ENCODE results near the gene UNC93B1.
"Not testable (repeated sequence)": the region's sequence is repeated elsewhere in the genome, so short reads cannot be mapped to it uniquely, and the experiment has no call there.

Gene UNC93B1

GRCh38 chr11:67994387-67994786 is 9.5 kb downstream of the UNC93B1 start:
- not testable (repeated sequence) for DNase-seq (ENCODE audit: low read depth in 1 of 2, low spot score in 1 of 2)

- peak in 1 of 2 donors; percentile 32 for DNase-seq (ENCODE audit: low read depth in 1 of 2, low spot score in 1 of 2)
Measured at GRCh38 chr11:67993821-67994220, 10.1 kb downstream of the UNC93B1 start.

- not testable (repeated sequence) for DNase-seq (ENCODE audit: low read depth in 1 of 2, low spot score in 1 of 2)
Measured at GRCh38 chr11:67991347-67992121, 12.4 kb downstream of the UNC93B1 start.

DNA sequence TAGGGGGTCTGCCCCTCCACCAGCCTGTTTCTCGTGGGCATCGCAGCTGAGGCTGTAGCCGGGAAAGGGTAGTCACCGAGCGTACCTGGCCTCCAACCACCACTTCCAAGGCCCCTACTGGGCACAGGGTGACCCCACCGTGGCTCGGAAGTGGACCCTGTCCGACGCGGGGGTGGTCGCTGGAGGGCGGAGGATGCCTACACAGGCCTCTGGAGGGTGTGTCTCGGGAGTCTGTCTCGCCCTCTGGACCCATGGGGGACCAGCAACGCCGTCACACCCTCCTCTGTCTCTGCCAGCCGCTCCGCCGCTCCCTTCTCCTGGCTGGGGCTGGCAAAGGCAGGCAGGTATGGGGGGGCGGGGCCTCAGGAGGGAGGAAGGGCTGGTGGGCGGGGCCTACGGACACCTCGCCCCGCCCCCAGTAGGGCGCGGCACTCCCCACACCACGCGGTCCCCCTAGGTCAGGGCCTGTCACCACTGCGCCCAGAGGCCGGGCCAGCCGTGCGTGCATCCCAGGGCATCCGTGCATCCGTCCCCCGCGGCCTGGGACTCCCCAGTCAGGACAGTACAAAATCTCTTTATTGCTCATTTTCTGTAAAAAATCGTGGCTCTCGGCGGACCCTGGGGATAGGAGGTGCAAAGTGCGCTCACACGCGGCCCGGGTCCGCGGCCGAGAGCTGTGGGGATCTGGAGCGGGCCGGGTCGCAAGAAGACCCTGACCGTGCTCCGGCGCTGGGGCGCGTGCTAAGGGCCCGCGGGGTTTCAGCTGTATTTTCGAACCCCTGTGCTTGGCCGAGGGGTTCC is 13.2 kb downstream of the UNC93B1 start:
- not testable (repeated sequence) for DNase-seq (ENCODE audit: low read depth in 1 of 2, low spot score in 1 of 2)

DNA sequence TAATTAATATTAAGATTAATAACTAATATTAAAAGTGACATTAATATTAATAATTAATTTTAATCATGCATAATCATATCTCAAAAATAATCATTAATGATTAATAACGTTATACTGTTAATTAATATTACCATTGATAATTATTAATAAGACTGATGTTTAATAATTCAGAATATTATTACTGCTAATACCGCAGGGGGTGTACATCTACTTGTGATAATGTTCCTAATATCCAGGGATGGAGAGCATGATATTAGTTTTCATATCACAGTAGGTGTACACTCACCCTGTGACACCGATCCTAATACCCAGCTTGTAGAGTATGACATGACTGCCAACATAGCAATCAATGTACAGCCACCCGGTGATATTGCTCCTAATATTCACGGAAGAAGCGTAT is 18.6 kb downstream of the UNC93B1 start:
- not testable (repeated sequence) for DNase-seq (ENCODE audit: low read depth in 1 of 2, low spot score in 1 of 2)

DNA sequence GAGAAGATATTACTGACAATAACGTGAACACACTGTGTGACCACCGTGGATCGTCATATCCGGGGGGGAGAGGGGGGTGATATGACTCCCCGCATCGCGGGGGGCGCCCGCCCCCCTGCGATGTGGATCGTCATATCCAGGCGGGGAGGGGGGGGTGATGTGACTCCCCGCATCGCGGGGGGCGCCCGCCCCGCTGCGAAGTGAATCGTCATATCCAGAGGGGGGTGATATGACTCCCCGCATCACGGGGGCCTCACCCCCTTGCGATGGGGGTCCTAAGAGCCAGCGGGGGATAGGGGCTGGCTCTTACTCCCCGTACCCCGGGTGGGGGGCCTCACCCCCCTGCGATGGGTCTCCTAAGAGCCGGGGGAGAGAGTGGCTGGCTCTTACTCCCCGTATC is 19.9 kb downstream of the UNC93B1 start:
- no peak for DNase-seq (ENCODE audit: low read depth in 1 of 2, low spot score in 1 of 2)

DNA sequence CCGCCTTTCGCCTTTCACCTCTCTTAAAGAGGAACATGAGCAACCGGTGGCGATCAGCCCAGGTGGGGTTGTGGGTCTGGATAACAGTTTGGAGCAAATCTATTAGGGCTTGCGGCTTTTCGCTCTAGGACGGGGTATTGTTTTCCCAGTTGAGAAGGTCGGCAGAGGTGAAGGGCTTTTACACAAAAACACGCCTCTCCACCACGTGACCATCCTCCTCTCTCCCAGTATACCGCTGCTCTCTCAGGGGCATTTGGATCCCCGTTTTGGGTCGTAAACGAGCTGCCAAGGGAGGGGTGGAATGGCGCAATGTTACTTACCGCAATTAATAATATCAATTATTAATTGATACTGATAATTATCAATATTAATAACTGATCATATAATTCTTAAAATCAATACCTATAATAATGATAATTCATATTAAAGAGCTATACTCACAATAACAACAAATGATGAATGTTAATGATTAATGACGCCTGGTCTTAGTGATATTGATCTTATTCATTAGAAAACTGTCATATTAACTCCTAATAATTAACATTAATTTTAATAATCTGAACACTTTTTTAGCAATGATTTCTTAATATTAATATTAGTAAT is 21.5 kb downstream of the UNC93B1 start:
- not testable (repeated sequence) for DNase-seq (ENCODE audit: low read depth in 1 of 2, low spot score in 1 of 2)

- not testable (repeated sequence) for DNase-seq (ENCODE audit: low read depth in 1 of 2, low spot score in 1 of 2)
Measured at GRCh38 chr11:67981226-67981625, 22.7 kb downstream of the UNC93B1 start.

DNA sequence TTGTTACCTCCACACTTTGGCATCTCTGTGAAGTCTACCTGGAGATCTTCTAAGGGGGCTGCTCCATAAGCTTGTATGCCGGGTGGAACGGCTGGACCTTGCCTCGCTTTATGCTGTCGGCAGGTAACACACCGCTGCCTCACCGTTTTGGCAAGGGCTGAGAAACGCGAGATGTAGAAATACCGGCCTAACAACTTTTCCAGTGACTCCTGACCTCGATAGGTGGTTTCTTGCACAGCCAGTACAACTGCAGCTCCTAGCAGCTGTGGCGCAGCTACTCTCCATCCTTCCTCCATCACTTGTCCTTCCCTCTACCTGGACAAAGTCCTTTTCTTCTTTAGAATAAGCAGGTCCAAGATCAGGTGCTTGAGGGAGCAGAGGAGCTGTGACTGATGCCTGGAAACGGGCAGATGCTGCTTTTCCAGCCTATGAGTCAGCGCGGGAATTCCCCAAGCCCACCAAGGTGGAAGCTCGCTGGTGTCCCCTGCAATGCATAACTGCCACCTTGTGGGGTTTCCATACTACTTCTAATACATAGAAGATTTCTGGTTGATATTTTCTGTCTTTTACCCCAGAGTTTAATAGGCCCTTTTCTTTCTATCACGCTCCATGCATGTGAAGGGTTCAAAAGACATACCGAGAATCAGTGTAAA is 25.0 kb downstream of the UNC93B1 start:
- DNase-seq (ENCODE audit: low read depth in 1 of 2, low spot score in 1 of 2) = not testable (repeated sequence)

DNA sequence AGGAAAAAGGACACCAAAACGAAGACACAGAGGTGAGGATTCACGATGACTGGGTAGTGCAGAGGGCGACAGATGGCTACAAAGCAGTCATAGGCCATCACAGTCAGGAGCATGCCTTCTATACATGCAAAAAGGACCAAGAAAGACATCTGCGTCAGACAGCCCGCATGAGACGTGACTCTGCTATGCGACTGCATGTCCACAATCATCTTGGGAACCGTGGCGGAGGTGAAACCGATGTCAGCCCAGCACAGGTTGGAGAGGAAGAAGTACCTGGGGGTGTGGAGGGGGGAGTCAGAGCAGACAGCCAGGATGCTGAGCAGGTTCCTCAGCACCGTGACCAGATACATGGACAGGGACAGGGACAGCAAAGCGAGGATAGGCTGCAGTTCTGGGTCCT is 29.2 kb downstream of the UNC93B1 start:
- not testable (repeated sequence) for DNase-seq (ENCODE audit: low read depth in 1 of 2, low spot score in 1 of 2)

DNA sequence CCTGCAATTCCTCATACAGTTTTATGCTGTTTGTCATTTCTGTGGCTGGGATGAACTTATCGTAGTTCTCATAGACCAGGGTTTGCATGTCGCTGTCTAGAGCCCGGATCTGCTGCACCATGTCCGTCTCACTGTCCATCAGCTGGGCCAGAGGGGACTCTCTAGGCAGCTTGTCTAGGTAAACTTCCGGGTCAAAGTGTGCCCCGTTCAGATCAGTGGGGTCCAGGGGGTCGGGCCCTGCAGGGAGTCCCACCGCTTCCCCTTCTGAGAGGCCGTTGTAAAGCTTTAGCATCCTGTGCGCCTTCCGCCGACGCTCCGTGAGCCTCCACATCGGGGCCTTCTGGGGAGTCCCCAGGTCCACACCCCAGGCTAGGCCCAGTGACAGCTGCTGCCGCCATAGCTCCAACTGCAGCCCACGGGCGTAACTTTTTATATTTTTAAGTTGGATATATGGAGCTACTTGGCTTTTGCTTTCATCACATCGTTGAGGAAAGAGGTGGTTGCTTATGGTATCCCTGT is 38.0 kb downstream of the UNC93B1 start:
- not testable (repeated sequence) for DNase-seq (ENCODE audit: low read depth in 1 of 2, low spot score in 1 of 2)

GRCh38 chr11:67964746-67965145 is 39.2 kb downstream of the UNC93B1 start:
- DNase-seq (ENCODE audit: low read depth in 1 of 2, low spot score in 1 of 2) = not testable (repeated sequence)

DNA sequence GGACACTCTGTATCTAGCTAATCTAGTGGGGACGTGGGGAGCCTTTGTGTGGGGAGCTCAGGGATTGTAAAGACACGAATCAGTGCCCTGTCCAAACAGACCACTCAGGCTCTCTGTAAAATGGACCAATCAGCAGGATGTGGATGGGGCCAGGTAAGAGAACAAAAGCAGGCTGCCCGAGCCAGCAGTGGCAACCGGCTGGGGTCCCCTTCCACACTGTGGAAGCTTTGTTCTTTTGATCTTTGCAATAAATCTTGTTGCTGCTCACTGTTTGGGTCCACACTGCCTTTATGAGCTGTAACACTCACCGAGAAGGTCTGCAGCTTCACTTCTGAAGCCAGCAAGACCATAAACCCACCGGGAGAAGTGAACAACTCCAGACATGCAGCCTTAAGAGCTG is 40.0 kb downstream of the UNC93B1 start:
- DNase-seq (ENCODE audit: low read depth in 1 of 2, low spot score in 1 of 2) = not testable (repeated sequence)

GRCh38 chr11:67963217-67963616 is 40.7 kb downstream of the UNC93B1 start:
- not testable (repeated sequence) for DNase-seq (ENCODE audit: low read depth in 1 of 2, low spot score in 1 of 2)

DNA sequence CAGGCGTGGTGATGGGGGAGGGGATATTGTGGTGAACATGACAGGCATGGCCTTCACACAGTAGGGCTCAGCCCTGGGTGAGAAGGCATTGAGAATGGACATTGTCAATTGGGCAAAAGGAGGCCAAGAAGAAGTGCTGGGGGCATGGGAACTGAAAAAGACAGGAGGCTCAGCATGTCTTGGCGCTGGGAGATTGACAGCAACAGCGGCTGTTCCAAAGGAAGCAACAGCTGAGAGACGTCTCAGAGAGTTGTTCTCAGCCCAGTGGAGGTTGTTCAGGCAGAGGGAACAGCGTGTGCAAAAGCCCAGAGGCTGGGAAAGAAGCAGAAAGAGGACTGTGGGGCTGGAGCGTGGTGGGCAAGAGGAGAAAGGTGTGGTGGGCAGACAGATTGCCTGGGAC is 47.7 kb downstream of the UNC93B1 start:
- not testable (repeated sequence) for DNase-seq (ENCODE audit: low read depth in 1 of 2, low spot score in 1 of 2)

DNA sequence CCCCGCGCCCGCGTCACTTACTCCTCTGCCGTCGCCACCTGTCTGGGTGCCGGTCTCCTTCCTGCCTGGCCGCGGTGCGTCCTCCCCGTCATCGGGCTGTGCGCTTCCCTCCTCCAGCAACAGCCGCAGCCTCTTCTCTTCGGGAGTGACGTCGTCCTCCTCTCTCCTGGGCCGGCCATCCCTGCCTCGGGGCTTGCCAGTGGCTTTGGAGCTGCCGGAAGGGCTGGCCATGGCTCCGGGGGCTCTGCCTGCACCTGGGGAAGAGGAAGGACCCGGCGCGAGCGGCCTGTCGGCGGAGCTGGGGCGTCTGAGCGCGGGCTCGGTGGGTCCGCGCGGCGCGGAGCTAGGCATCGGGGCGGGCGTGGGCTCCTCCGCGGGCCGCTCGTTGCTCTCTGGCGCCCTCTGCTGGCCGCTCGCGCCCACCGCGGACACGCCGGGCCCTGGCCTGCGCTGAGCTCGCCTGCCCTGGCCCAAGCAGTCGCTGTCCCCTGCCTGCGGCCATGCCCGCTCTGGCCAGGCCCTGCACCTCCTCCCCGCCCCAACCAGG is 48.4 kb downstream of the UNC93B1 start:
- peak; percentile 67 to 72 for DNase-seq (ENCODE audit: low read depth in 1 of 2, low spot score in 1 of 2)

DNA sequence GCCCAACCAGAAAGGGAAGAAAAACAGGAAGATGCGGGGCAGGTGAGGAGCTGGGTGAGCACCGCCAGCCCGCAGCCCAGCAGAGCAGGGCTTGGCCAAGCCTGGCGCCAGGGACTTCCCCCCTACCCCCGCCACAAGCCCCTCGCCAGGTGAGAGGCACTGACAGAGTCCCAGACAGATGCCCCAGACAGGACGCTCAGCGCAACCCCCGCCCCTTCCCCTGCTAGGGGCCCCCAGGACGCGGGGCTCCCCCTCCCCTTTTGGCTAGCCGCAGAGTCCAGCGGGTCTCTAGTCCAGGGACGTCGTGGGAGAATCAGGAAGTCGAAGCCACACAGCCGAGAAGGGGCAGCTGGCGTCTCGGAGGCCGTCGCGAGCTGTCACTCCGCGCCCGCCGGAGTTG is 48.9 kb downstream of the UNC93B1 start:
- not testable (repeated sequence) for DNase-seq (ENCODE audit: low read depth in 1 of 2, low spot score in 1 of 2)

DNA sequence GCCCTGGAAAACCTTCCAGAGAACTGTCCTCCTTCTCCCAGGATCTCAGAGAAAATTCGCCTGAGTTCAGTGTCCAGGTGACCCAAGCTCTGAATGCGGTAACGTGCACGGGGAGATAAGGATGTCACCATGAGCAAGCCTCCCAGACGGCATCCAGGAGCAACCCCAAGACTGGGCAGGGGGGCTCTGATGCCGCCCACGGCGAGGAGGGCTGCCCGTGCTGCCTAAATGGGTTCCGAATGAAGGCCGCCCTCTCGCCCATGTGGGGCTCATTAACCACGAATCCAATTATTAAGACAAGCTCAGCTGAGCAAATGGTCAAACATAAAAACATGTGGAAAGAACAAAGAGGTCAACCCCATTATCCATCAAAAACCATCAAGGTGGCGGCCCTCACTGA is 49.6 kb downstream of the UNC93B1 start:
- DNase-seq (ENCODE audit: low read depth in 1 of 2, low spot score in 1 of 2) = not testable (repeated sequence)

DNA sequence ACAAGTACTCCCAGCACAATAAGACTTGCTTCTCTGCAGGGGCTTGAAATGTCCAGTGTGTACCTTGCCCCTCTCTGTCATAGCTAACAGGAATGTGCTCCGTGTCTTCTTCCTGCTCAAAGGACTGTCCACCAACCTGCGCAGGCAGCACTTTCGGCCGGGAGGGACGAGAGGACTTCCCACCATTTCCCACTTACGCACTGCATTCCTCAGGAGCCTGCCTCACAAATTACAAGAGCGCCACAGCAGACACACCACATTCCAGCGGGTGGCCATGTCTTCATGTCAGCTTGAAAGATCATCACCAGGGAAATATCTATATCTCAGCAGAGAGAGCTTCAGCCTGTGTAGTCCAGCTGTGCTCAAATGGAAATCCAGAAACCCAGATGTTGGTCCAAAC is 53.2 kb downstream of the UNC93B1 start:
- DNase-seq (ENCODE audit: low read depth in 1 of 2, low spot score in 1 of 2) = not testable (repeated sequence)

DNA sequence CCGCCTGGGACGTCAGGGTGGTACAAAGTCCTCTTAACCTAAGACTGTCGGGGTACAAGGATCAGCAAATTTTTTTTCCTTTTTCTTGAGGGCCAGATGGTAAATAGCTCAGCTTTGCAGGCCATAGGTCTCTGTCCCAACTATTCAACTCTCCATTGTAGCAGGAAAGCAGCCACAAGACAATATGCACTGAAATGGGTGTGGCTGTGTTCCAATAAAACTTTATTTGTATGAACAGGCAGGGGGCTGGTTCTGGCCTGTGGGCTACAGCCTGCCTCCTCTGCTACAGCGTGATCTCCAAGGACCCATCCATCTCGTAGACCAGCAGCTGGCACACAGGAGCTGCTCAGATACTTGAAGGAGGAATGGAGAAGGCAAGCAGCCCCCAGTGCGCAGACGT is 56.1 kb downstream of the UNC93B1 start:
- DNase-seq (ENCODE audit: low read depth in 1 of 2, low spot score in 1 of 2) = not testable (repeated sequence)

DNA sequence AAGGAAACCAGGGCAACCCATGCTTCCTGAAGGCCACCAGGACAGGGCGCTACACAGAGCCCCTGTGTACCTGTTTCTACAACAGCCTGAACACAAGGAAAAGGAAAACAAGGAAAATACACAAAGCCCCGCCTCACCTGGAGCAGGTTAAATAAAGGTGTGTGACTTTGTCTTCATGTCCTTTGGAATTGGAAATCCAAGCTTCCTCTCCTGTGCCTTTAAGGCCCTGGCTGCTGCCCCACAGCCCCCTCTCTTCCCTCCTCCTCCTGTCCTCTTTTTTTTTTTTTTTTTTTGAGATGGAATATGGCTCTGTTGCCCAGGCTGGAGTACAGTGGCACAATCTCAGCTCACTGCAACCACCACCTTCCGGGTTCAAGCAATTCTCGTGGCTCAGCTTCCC is 57.5 kb downstream of the UNC93B1 start:
- not testable (repeated sequence) for DNase-seq (ENCODE audit: low read depth in 1 of 2, low spot score in 1 of 2)

Data from activated T-helper 1 cell treated with anti-CD3 and anti-CD28 coated beads, Interleukin-2, amount 50 U/mL, for 16 hours (primary cell).